Endothelial cell of umbilical vein (primary cell): Measurements from ENCODE around the gene ZNF24. TPM values are rescaled to one million over a fixed set of nuclear protein-coding genes. Genes with fewer than 3 reads are reported as not detected.

ENCODE experiments used
- BruUV-seq: library from RNA; stranded (reverse); fragments of 400-500 nt; replicated peaks from 2 replicates; lab custom pipeline; 2021; lab: Mats Ljungman, UMichigan
- CTCF ChIA-PET: fragments of 300-600, 350-600 bp; sonication (Branson Sonifier 250); formaldehyde crosslinking; loops from one replicate; lab custom pipeline; 2021; ENCODE audit warnings: antibody characterized with exemption, inconsistent platforms; lab: Charles Lee
- POLR2A ChIA-PET: fragments of 300-600, 350-600 bp; sonication (Branson Sonifier 250); formaldehyde crosslinking; loops from one replicate; lab custom pipeline; 2021; ENCODE audit warnings: antibody characterized with exemption, inconsistent platforms; lab: Charles Lee
- DNase-seq: peaks from one replicate; pipeline ENCODE4 v3.0.0-alpha.2; 2011; ENCODE audit warnings: low read depth, low spot score
- FAIRE-seq: peaks from 2 replicates; lab custom pipeline; 2011; peaks lifted over from hg19 to GRCh38; lab: Jason Lieb, UNC
- H2AFZ ChIP-seq: 2 replicates; pipeline ENCODE4 v1.6.0; 2012; ENCODE audit warnings: low read depth, low read length, control low read depth, inconsistent platforms
- H3K27ac ChIP-seq: 2 replicates; pipeline ENCODE4 v1.5.1; 2011; ENCODE audit warnings: low read depth, mild to moderate bottlenecking, control low read depth, low read length, moderate library complexity; ENCODE audit not compliant: insufficient read depth
- H3K27me3 ChIP-seq, 2 experiments: 2 replicates each; pipeline versions ENCODE4 v1.6.0 to v1.6.1; 2011; ENCODE audit warnings: low read length in 2 of 2, mixed read lengths in 1 of 2; ENCODE audit not compliant: control insufficient read depth in 2 of 2, insufficient read depth in 2 of 2
- H3K36me3 ChIP-seq, 2 experiments: 2 replicates in 1 of 2; 3 replicates in 1 of 2; pipeline ENCODE4 v1.5.1; 2011; ENCODE audit warnings: low read length in 2 of 2, mild to moderate bottlenecking in 1 of 2, moderate library complexity in 1 of 2; ENCODE audit not compliant: control insufficient read depth in 2 of 2, insufficient read depth in 2 of 2; ENCODE audit errors: extremely low read depth in 1 of 2
- H3K4me1 ChIP-seq: 3 replicates; pipeline ENCODE4 v1.5.1; 2011; ENCODE audit warnings: mild to moderate bottlenecking, low read length; ENCODE audit not compliant: control insufficient read depth, insufficient read depth; ENCODE audit errors: extremely low read depth
- H3K4me2 ChIP-seq: 2 replicates; pipeline ENCODE4 v1.6.1; 2011; ENCODE audit warnings: low read length, control low read depth, mixed read lengths; ENCODE audit not compliant: insufficient read depth
- H3K4me3 ChIP-seq, 3 experiments: fragments of 200-600 bp in 1 of 3; sonication (generic), shearing (Covaris generic) in 1 of 3; replicated peaks in 1 of 3; 2 replicates each; pipeline ENCODE4 v1.5.1; 2011 to 2016; ENCODE audit warnings: control low read depth in 3 of 3, low read length in 3 of 3, mild to moderate bottlenecking in 2 of 3, inconsistent platforms in 1 of 3, low read depth in 1 of 3, moderate library complexity in 1 of 3; ENCODE audit not compliant: insufficient read depth in 1 of 3
- H3K79me2 ChIP-seq: 2 replicates; pipeline ENCODE4 v1.6.0; 2012; ENCODE audit warnings: low read length, inconsistent platforms; ENCODE audit not compliant: control insufficient read depth, insufficient read depth
- H3K9ac ChIP-seq: replicated peaks from 2 replicates; pipeline ENCODE3; 2011; ENCODE audit warnings: low read length, control low read depth; ENCODE audit not compliant: insufficient read depth; ENCODE audit errors: extremely low read depth
- H3K9me1 ChIP-seq: replicated peaks from 3 replicates; pipeline ENCODE4 v1.6.0; 2011; ENCODE audit warnings: mild to moderate bottlenecking, low read length; ENCODE audit not compliant: control insufficient read depth, insufficient read depth; ENCODE audit errors: extremely low read depth
- H3K9me3 ChIP-seq: replicated peaks from 2 replicates; pipeline ENCODE4 v1.5.1; 2012; ENCODE audit warnings: low read length, inconsistent platforms; ENCODE audit not compliant: control insufficient read depth, insufficient read depth
- H4K20me1 ChIP-seq: replicated peaks from 2 replicates; pipeline ENCODE3; 2011; ENCODE audit warnings: mild to moderate bottlenecking, low read length; ENCODE audit not compliant: control insufficient read depth, insufficient read depth; ENCODE audit errors: extremely low read depth
- EZH2 ChIP-seq: IDR thresholded peaks from 2 replicates; pipeline ENCODE4 v1.6.1; 2012; ENCODE audit warnings: borderline replicate concordance, low read depth, mild to moderate bottlenecking, moderate library complexity, low read length, inconsistent platforms; ENCODE audit not compliant: severe bottlenecking
- FOS ChIP-seq: IDR thresholded peaks from 2 replicates; pipeline ENCODE4 v1.6.1; 2011; ENCODE audit warnings: mild to moderate bottlenecking, low read length, moderate library complexity, borderline replicate concordance; ENCODE audit not compliant: insufficient read depth
- GATA2 ChIP-seq: IDR thresholded peaks from 2 replicates; pipeline ENCODE4 v1.7.0; 2011; ENCODE audit warnings: low read depth, mild to moderate bottlenecking, moderate library complexity, mixed read lengths, low read length; ENCODE audit not compliant: insufficient read length, insufficient read depth
- JUN ChIP-seq: IDR thresholded peaks from 2 replicates; pipeline ENCODE4 v1.6.1; 2011; ENCODE audit warnings: borderline replicate concordance, low read depth; ENCODE audit not compliant: insufficient read length, insufficient read depth
- MYC ChIP-seq: IDR thresholded peaks from one replicate; pipeline ENCODE4 v1.6.1; 2011; ENCODE audit warnings: mild to moderate bottlenecking, low read depth, low read length
- POLR2A ChIP-seq: IDR thresholded peaks from 2 replicates; pipeline ENCODE4 v1.6.1; 2012; ENCODE audit warnings: low read depth, mild to moderate bottlenecking, control low read depth, low read length
- POLR2AphosphoS5 ChIP-seq: IDR thresholded peaks from 2 replicates; pipeline ENCODE4 v1.6.1; 2012; ENCODE audit warnings: low read depth, mild to moderate bottlenecking, control low read depth, low read length, moderate library complexity; ENCODE audit not compliant: insufficient read depth
- dilution Hi-C: fragments of 300-500 bp; cut with MboI; formaldehyde crosslinking; loops from one replicate; pipeline ENCODE4 v1.15.0; 2019; ENCODE audit warnings: low sequenced_read_pairs; ENCODE audit not compliant: extremely low pct_ligation_motif_present
- intact Hi-C: fragments of 100-400 bp; cut with micrococcal nuclease; formaldehyde crosslinking; loops from one replicate; pipeline ENCODE4 v1.10.0; 2022
- polyA plus RNA-seq, 4 experiments: library from polyadenylated mRNA; depleted of rRNA in 3 of 4; stranded (reverse) in 3 of 4; unstranded in 1 of 4; fragments of >200 nt; gene quantifications; 2 replicates each; pipeline versions ENCODE4 v1.2.1 to v1.2.3, GENCODE V29; 2011 to 2012; ENCODE audit warnings: missing spikeins in 1 of 4
- total RNA-seq: library from RNA; stranded (reverse); gene quantifications from 2 replicates; pipeline ENCODE4 v1.2.3, GENCODE V29; 2021
- TF ChIP-seq, protein P1 (sequence below): IDR thresholded peaks from 2 replicates; pipeline ENCODE4 v1.6.1; 2011; ENCODE audit not compliant: insufficient read depth, insufficient read length
- TF ChIP-seq, protein P2 (sequence below), 2 donors: IDR thresholded peaks; 1 replicate in 1 of 2; 2 replicates in 1 of 2; pipeline ENCODE4 v1.5.1; 2011; ENCODE audit warnings: low read length in 2 of 2, mild to moderate bottlenecking in 2 of 2, moderate library complexity in 2 of 2, control low read depth in 1 of 2, inconsistent platforms in 1 of 2, low read depth in 1 of 2; ENCODE audit not compliant: insufficient read depth in 1 of 2; ENCODE audit errors: extremely low read depth in 1 of 2

Gene ZNF24
- total and polyA plus RNA-seq, 2 donors (not counting 3 experiments of a cell fraction or from before 2014, with no cell fraction given) = 10.3 to 40.2 TPM

DNA sequence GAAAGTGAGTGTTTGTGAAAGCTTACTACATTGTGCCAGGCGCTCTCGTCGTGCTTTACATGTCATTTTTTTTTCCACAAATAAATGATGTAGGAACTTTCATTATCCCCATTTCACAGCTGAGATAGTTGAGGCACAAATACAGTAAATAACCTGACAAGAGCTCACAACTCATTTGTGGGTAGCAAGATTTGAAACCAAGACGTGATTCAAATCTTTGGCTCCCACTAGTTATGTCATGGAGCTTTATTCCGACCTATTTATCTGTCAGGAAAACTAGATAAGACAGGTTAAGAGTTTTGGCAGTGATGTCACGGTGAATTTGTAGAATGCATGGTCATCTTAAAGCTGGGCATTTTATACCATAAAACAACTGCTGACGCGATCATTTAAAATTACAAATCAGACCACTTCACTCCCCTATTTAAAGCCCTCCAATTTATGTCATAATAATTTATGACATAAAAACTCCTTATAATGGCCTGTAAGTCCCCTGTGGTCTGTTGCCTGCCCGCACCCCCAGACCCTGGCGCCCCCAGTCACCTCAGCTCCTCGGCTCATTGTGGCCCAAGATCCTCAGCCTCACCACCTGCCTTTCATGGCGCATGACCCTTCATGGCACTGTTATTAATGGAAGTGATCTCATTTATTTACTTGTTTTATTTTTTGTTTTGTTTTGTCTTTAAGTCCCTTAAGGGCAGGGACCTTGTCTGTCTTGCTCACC is 678 bp upstream of the ZNF24 start:
- H3K27me3 ChIP-seq = no peaks in the 10 kb centered on the region
- peaks cover 4 to 5% of the 10 kb centered on the region in 2 experiments for H3K36me3 ChIP-seq
- peak overlapping the region; percentile 97 for H3K4me2 ChIP-seq
- no peaks in the 10 kb centered on the region for H3K9me1 ChIP-seq
- peak overlapping the region; percentile 98 for H2AFZ ChIP-seq
- DNase-seq (no peak), FAIRE-seq (no peak)
- H3K9ac ChIP-seq = peak overlapping the region; percentile 99
- TF ChIP-seq, protein P1, sequence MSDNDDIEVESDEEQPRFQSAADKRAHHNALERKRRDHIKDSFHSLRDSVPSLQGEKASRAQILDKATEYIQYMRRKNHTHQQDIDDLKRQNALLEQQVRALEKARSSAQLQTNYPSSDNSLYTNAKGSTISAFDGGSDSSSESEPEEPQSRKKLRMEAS = no peak
- TF ChIP-seq EZH2 (no peak), POLR2A (no peak), POLR2AphosphoS5 (no peak), MYC (no peak), JUN (no peak), FOS (no peak), GATA2 (no peak)
- TF ChIP-seq, protein P2, sequence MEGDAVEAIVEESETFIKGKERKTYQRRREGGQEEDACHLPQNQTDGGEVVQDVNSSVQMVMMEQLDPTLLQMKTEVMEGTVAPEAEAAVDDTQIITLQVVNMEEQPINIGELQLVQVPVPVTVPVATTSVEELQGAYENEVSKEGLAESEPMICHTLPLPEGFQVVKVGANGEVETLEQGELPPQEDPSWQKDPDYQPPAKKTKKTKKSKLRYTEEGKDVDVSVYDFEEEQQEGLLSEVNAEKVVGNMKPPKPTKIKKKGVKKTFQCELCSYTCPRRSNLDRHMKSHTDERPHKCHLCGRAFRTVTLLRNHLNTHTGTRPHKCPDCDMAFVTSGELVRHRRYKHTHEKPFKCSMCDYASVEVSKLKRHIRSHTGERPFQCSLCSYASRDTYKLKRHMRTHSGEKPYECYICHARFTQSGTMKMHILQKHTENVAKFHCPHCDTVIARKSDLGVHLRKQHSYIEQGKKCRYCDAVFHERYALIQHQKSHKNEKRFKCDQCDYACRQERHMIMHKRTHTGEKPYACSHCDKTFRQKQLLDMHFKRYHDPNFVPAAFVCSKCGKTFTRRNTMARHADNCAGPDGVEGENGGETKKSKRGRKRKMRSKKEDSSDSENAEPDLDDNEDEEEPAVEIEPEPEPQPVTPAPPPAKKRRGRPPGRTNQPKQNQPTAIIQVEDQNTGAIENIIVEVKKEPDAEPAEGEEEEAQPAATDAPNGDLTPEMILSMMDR (IDR thresholded peaks at IDR 0.05; ENCODE audit: extremely low read depth in 1 of 2, insufficient read depth in 1 of 2, low read depth in 1 of 2, low read length in 2 of 2) = no peak
- H3K79me2 ChIP-seq = peaks cover 43% of the 10 kb centered on the region
- peaks cover 14% of the 10 kb centered on the region for H4K20me1 ChIP-seq
- H3K4me3 ChIP-seq = peak overlapping the region; percentile 69 to 97 (median 92)
- H3K4me1 ChIP-seq = peaks cover 18% of the 10 kb centered on the region
- intact Hi-C loops (loop anchor here (1.0 to 5.0 kb wide), 3 partner anchors 55 to 338 kb away; partner anchors contain the start of gene ZSCAN30), dilution Hi-C loops (no loop called here)
- H3K27ac ChIP-seq = peak overlapping the region; percentile 95
- no TSS peak for BruUV-seq
- H3K9me3 ChIP-seq = no peaks in the 10 kb centered on the region
- ChIA-PET POLR2A (interaction anchor here (0.9 to 1.1 kb wide), 2 partner anchors 78 to 104 kb away, joined by 3 read pairs; partner anchors contain the start of gene ZNF397), CTCF (interaction anchor here (0.8 to 2.6 kb wide), 10 partner anchors 9 to 339 kb away, joined by 3 to 26 read pairs (median 4); partner anchors contain the start of genes ZNF397 and ZSCAN30)
